Measurements from ENCODE around the gene TSPAN9.

The TSPAN9 gene

GRCh38 chr12:3078086-3078820 lies 1.1 kb downstream of the TSPAN9 start:
- no peak for DNase-seq (ENCODE audit: low spot score)

- no peak for DNase-seq (ENCODE audit: low spot score)
Measured at GRCh38 chr12:3081091-3081490, 3.9 kb downstream of the TSPAN9 start.

GRCh38 chr12:3081886-3082285 lies 4.7 kb downstream of the TSPAN9 start:
- DNase-seq (ENCODE audit: low spot score), result no peak

- no peak for DNase-seq (ENCODE audit: low spot score)
Measured at GRCh38 chr12:3083241-3083920, 6.2 kb downstream of the TSPAN9 start.

GRCh38 chr12:3083921-3084347 lies 6.8 kb downstream of the TSPAN9 start:
- DNase-seq (ENCODE audit: low spot score), result no peak

- DNase-seq (ENCODE audit: low spot score), result no peak
Measured at GRCh38 chr12:3084742-3085141, 7.6 kb downstream of the TSPAN9 start.

GRCh38 chr12:3085341-3086139 lies 8.4 kb downstream of the TSPAN9 start:
- DNase-seq (ENCODE audit: low spot score), result no peak

- DNase-seq (ENCODE audit: low spot score), result no peak
Measured at GRCh38 chr12:3086211-3086610, 9.0 kb downstream of the TSPAN9 start.

- DNase-seq (ENCODE audit: low spot score), result no peak
Measured at GRCh38 chr12:3086729-3087323, 9.6 kb downstream of the TSPAN9 start.

GRCh38 chr12:3087758-3088650 lies 10.8 kb downstream of the TSPAN9 start:
- no peak for DNase-seq (ENCODE audit: low spot score)

- no peak for DNase-seq (ENCODE audit: low spot score)
Measured at GRCh38 chr12:3089588-3089987, 12.4 kb downstream of the TSPAN9 start.

GRCh38 chr12:3090240-3091037 lies 13.3 kb downstream of the TSPAN9 start:
- no peak for DNase-seq (ENCODE audit: low spot score)

- DNase-seq (ENCODE audit: low spot score), result no peak
Measured at GRCh38 chr12:3091038-3091319, 13.8 kb downstream of the TSPAN9 start.

GRCh38 chr12:3091382-3092241 lies 14.4 kb downstream of the TSPAN9 start:
- no peak for DNase-seq (ENCODE audit: low spot score)

GRCh38 chr12:3092764-3093163 lies 15.6 kb downstream of the TSPAN9 start:
- no peak for DNase-seq (ENCODE audit: low spot score)

GRCh38 chr12:3097186-3097804 lies 20.1 kb downstream of the TSPAN9 start:
- DNase-seq (ENCODE audit: low spot score), result no peak

GRCh38 chr12:3097836-3098235 lies 20.7 kb downstream of the TSPAN9 start:
- DNase-seq (ENCODE audit: low spot score), result no peak

- no peak for DNase-seq (ENCODE audit: low spot score)
Measured at GRCh38 chr12:3098436-3098835, 21.3 kb downstream of the TSPAN9 start.

GRCh38 chr12:3099146-3099545 lies 22.0 kb downstream of the TSPAN9 start:
- no peak for DNase-seq (ENCODE audit: low spot score)
